Tibial artery (tissue), 4 donors: ENCODE data around the gene STX19.

Source experiments
- DNase-seq, 2 donors: peaks; one replicate each; pipeline ENCODE4 v3.0.0-alpha.2; 2019
- H3K27ac ChIP-seq, 2 donors: fragments of 200-600 bp; sonication (generic) in 1 of 2; 1 replicate in 1 of 2; 2 replicates in 1 of 2; pipeline ENCODE4 v1.5.1; 2018 to 2019; ENCODE audit warnings: mild to moderate bottlenecking in 1 of 2
- H3K27me3 ChIP-seq, 2 donors: fragments of 200-600 bp; sonication (generic) in 1 of 2; one replicate each; pipeline versions ENCODE4 v1.5.1 to v1.6.0; 2016 to 2019
- H3K36me3 ChIP-seq, 3 donors: fragments of 200-600 bp; sonication (generic) in 2 of 3; one replicate each; pipeline ENCODE4 v1.5.1; 2016 to 2019; ENCODE audit warnings: mild to moderate bottlenecking in 2 of 3
- H3K4me1 ChIP-seq, 4 donors: fragments of 200-600 bp; sonication (generic) in 2 of 4; 1 replicate in 3 of 4; 2 replicates in 1 of 4; pipeline ENCODE4 v1.5.1; 2016 to 2019
- H3K4me3 ChIP-seq, 2 donors: fragments of 200-600 bp; sonication (generic) in 1 of 2; 1 replicate in 1 of 2; 2 replicates in 1 of 2; pipeline ENCODE4 v1.5.1; 2018 to 2019; ENCODE audit warnings: mild to moderate bottlenecking in 2 of 2
- H3K9me3 ChIP-seq, 3 donors: fragments of 200-600 bp; sonication (generic) in 1 of 3; one replicate each; pipeline ENCODE4 v1.5.1; 2016 to 2019
- CTCF ChIP-seq, 2 experiments: fragments of 200-600 bp in 1 of 2; fragments of 450-650 bp in 1 of 2; IDR thresholded peaks; one replicate each; pipeline ENCODE4 v1.5.1; 2017 to 2019; ENCODE audit warnings: antibody characterized with exemption in 2 of 2, mild to moderate bottlenecking in 1 of 2, moderate library complexity in 1 of 2
- intact Hi-C: fragments of 100-400 bp; cut with DNase I; formaldehyde crosslinking; loops from one replicate; pipeline ENCODE4 v1.15.0; 2023; ENCODE audit warnings: low total_unique reads

Gene STX19

DNA sequence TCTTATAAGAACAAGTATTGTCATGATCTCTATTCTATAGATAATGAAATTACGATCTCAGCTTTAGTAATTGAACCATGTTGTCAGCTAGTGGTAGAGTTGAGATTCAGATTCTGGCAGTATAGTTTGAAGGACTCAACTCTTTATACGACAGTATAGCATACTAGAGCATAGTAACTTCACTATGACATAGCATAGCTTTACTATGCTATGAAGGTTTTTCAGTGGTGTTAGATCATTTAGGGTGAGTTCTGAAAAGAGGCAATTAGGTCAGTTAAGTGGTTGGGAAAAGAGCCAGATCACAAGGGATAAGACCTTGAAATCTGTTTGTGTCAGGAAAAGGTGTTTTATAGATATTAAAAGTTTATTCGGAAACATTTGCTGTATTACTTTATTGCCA lies 8.1 kb downstream of the STX19 start:
- no peak overlapping the region for H3K4me3 ChIP-seq
- no peaks in the 10 kb centered on the region for H3K9me3 ChIP-seq
- peaks cover 0 to 12% (median 0%) of the 10 kb centered on the region in 4 donors for H3K4me1 ChIP-seq
- DNase-seq: no peak
- no peak overlapping the region for H3K27ac ChIP-seq
- H3K27me3 ChIP-seq: no peaks in the 10 kb centered on the region
- peaks cover 0 to 3% (median 0%) of the 10 kb centered on the region in 3 donors for H3K36me3 ChIP-seq
- no peak for TF ChIP-seq CTCF (IDR thresholded peaks at IDR 0.05)
- intact Hi-C loops: no loop called here

DNA sequence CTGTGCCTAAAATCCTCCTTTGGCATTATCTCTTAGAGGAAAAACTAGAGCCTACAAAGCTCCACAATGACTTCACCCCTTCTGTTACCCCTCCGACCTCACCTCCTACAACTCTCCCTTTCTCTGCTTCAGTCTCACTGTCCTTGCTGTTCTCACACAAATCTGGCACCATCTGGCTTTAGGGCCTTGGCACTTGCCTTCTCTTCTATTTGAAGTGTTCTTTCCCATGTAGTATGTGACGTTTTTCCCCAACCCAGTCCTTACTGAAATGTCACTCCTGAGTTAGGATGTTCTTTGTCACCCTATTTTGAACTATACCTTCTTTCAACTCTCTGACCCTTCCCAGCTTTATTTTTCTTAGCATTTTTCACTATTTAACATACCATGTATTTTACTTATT lies 8.7 kb downstream of the STX19 start:
- Histone ChIP-seq H3K27ac (no peak overlapping the region), H3K9me3 (no peaks in the 10 kb centered on the region), H3K4me3 (no peak overlapping the region), H3K4me1 (peaks cover 0 to 10% (median 0%) of the 10 kb centered on the region in 4 donors), H3K27me3 (no peaks in the 10 kb centered on the region), H3K36me3 (peaks cover 0 to 3% (median 0%) of the 10 kb centered on the region in 3 donors)
- TF ChIP-seq CTCF (IDR thresholded peaks at IDR 0.05): no peak
- intact Hi-C loops: no loop called here
- DNase-seq: no peak

- H3K36me3 ChIP-seq: no peaks in the 10 kb centered on the region
- H3K27ac ChIP-seq: no peak overlapping the region
- DNase-seq: no peak
- no peaks in the 10 kb centered on the region for H3K4me1 ChIP-seq
- no peak overlapping the region for H3K4me3 ChIP-seq
- intact Hi-C loops: no loop called here
- no peaks in the 10 kb centered on the region for H3K27me3 ChIP-seq
- no peak for TF ChIP-seq CTCF (IDR thresholded peaks at IDR 0.05)
- H3K9me3 ChIP-seq: no peaks in the 10 kb centered on the region
These were observed 13.4 kb downstream of the STX19 start for GRCh38 chr3:94015025-94015424.

DNA sequence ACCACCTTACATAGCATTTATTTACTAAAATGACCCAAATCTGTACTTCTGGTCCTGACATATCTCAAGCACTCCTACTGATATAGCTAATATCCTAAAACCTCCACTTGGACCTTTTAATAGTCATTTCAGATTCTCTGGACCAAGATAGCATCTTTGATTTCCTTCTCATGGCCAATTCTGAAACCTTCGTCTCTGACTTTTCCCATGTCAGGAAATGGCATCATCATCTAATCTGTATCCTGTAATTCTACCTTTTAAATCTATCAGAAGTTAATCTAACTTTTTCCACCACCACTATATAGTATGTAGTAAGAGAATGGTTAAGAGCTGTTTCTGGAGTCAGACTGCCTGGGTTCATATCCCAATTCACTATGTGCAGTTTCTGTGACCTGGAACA lies 16.2 kb downstream of the STX19 start:
- Histone ChIP-seq H3K9me3 (no peaks in the 10 kb centered on the region), H3K4me3 (no peak overlapping the region), H3K4me1 (no peaks in the 10 kb centered on the region), H3K27me3 (no peaks in the 10 kb centered on the region), H3K36me3 (no peaks in the 10 kb centered on the region), H3K27ac (no peak overlapping the region)
- DNase-seq: no peak
- intact Hi-C loops: no loop called here
- TF ChIP-seq CTCF (IDR thresholded peaks at IDR 0.05): no peak

DNA sequence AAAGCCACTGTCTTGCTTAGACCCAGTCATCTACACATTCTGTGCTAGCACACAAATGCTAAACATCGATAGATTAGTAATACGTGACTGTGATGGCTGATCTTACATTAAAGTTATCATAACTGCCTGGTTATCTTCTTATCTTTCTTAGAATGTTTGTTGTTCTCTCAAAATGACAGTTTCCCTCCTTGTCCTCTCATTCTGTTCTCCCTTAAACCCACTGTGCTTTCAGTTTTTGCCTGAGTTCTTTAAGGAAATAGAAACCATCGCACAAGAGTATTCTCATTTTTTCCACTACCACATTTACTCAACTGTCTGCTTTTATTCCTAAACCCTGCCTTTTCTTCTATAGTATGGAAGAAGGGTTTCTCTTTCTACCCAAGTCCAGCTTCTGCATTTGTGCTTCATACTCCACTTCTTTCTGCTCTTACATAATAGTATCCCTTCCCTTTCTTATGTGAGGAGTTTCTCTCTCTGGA lies 17.1 kb downstream of the STX19 start:
- H3K27me3 ChIP-seq: no peaks in the 10 kb centered on the region
- intact Hi-C loops: no loop called here
- H3K27ac ChIP-seq: no peak overlapping the region
- no peak overlapping the region for H3K4me3 ChIP-seq
- no peaks in the 10 kb centered on the region for H3K4me1 ChIP-seq
- no peaks in the 10 kb centered on the region for H3K9me3 ChIP-seq
- no peaks in the 10 kb centered on the region for H3K36me3 ChIP-seq
- DNase-seq: no peak
- TF ChIP-seq CTCF (IDR thresholded peaks at IDR 0.05): no peak

DNA sequence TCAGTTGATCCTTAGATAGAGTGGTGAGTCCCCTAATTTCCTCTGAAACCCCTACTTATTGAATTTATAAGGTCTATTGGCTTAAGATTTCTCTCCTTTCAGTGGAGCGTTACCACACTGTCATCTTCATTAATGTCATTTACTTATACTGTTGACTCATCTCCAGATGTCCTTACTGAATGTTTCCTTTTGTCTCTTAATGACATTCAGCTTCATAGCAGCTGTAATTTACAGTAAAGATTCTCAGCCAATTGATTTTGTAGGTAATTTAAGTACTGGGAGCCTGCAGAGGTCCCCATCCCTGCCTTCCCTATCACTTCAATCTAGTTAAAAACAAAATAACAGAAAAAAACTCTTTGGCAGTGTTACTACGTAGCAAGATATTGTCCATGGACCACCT lies 18.8 kb downstream of the STX19 start:
- Histone ChIP-seq H3K9me3 (no peaks in the 10 kb centered on the region), H3K27ac (no peak overlapping the region), H3K36me3 (no peaks in the 10 kb centered on the region), H3K4me1 (no peaks in the 10 kb centered on the region), H3K4me3 (no peak overlapping the region), H3K27me3 (no peaks in the 10 kb centered on the region)
- no peak for DNase-seq
- intact Hi-C loops: loop anchor here (5.0 kb wide), 1 partner anchor 58 kb away; no protein-coding TSS in a partner anchor
- no peak for TF ChIP-seq CTCF (IDR thresholded peaks at IDR 0.05)
